ENCODE results near the gene MX1. TPM values are rescaled to one million over a fixed set of nuclear protein-coding genes. Genes with fewer than 3 reads are reported as not detected.

The MX1 gene
- 100 to 1,000 TPM in 1 of 2 donors, 10 to 100 TPM in 1; 18.0 to 365 TPM for total RNA-seq

- Mint-ChIP-seq H3K27ac (peak within 1 kb of the TSS; percentile 93 to 100), H3K9me3 (peaks cover 0 to 4% of the 10 kb centered on the region in 2 donors), H3K36me3 (peaks cover 0 to 54% of the 10 kb centered on the region in 2 donors)
- DNase-seq (ENCODE audit: low spot score in 2 of 2) (peak; percentile 85 to 94), ATAC-seq (peak; percentile 96 to 99)
These were observed at the start of gene MX1 for GRCh38 chr21:41425954-41426675. MX1 (plus strand) TSS chr21:41426239; CDS start chr21:41432071, 5,832 bp downstream.

GRCh38 chr21:41377715-41378114 lies 48.3 kb upstream of the MX1 start:
- no peak for ATAC-seq
- DNase-seq (ENCODE audit: low spot score in 2 of 2) = no peak
- H3K27ac Mint-ChIP-seq = peak overlapping the region; percentile 2 to 43
- no peaks in the 10 kb centered on the region for H3K9me3 Mint-ChIP-seq
- peaks cover 0 to 15% of the 10 kb centered on the region in 2 donors for H3K36me3 Mint-ChIP-seq

GRCh38 chr21:41378849-41379248 lies 47.2 kb upstream of the MX1 start:
- H3K27ac Mint-ChIP-seq = no peak overlapping the region
- H3K9me3 Mint-ChIP-seq = no peaks in the 10 kb centered on the region
- DNase-seq (ENCODE audit: low spot score in 2 of 2) (no peak), ATAC-seq (no peak)
- H3K36me3 Mint-ChIP-seq = peaks cover 0 to 15% of the 10 kb centered on the region in 2 donors

- Mint-ChIP-seq H3K36me3 (peaks cover 0 to 12% of the 10 kb centered on the region in 2 donors), H3K9me3 (no peaks in the 10 kb centered on the region), H3K27ac (peak overlapping the region in 1 of 2 donors; percentile 74)
- no peak for DNase-seq (ENCODE audit: low spot score in 2 of 2)
- ATAC-seq = no peak
These were observed 46.1 kb upstream of the MX1 start for GRCh38 chr21:41379901-41380300.

GRCh38 chr21:41381731-41382130 lies 44.3 kb upstream of the MX1 start:
- Mint-ChIP-seq H3K36me3 (peaks cover 0 to 9% of the 10 kb centered on the region in 2 donors), H3K9me3 (no peaks in the 10 kb centered on the region), H3K27ac (no peak overlapping the region)
- DNase-seq (ENCODE audit: low spot score in 2 of 2) (no peak), ATAC-seq (no peak)

GRCh38 chr21:41387042-41387819 lies 38.8 kb upstream of the MX1 start:
- no peak for DNase-seq (ENCODE audit: low spot score in 2 of 2)
- Mint-ChIP-seq H3K27ac (peak overlapping the region; percentile 12 to 32), H3K9me3 (no peaks in the 10 kb centered on the region), H3K36me3 (peaks cover 0 to 6% of the 10 kb centered on the region in 2 donors)
- ATAC-seq = no peak

GRCh38 chr21:41387824-41388223 lies 38.2 kb upstream of the MX1 start:
- ATAC-seq (no peak), DNase-seq (ENCODE audit: low spot score in 2 of 2) (no peak)
- Mint-ChIP-seq H3K9me3 (no peaks in the 10 kb centered on the region), H3K27ac (peak overlapping the region; percentile 12 to 63), H3K36me3 (peaks cover 0 to 6% of the 10 kb centered on the region in 2 donors)

- DNase-seq (ENCODE audit: low spot score in 2 of 2) = no peak
- peak overlapping the region in 1 of 2 donors; percentile 63 for H3K27ac Mint-ChIP-seq
- no peak for ATAC-seq
- peaks cover 0 to 6% of the 10 kb centered on the region in 2 donors for H3K36me3 Mint-ChIP-seq
- no peaks in the 10 kb centered on the region for H3K9me3 Mint-ChIP-seq
These were observed 37.8 kb upstream of the MX1 start for GRCh38 chr21:41388259-41388658.

GRCh38 chr21:41390043-41390639 lies 35.9 kb upstream of the MX1 start:
- DNase-seq (ENCODE audit: low spot score in 2 of 2) (no peak), ATAC-seq (no peak)
- Mint-ChIP-seq H3K9me3 (no peaks in the 10 kb centered on the region), H3K36me3 (peaks cover 2 to 6% of the 10 kb centered on the region in 2 donors), H3K27ac (peak overlapping the region; percentile 25 to 67)

GRCh38 chr21:41393876-41394465 lies 32.1 kb upstream of the MX1 start:
- H3K36me3 Mint-ChIP-seq = peaks cover 0 to 12% of the 10 kb centered on the region in 2 donors
- ATAC-seq = no peak
- no peak for DNase-seq (ENCODE audit: low spot score in 2 of 2)
- peak overlapping the region in 1 of 2 donors; percentile 33 for H3K27ac Mint-ChIP-seq
- no peaks in the 10 kb centered on the region for H3K9me3 Mint-ChIP-seq

- ATAC-seq = no peak
- H3K27ac Mint-ChIP-seq = peak overlapping the region; percentile 56 to 78
- H3K36me3 Mint-ChIP-seq = peaks cover 5 to 32% of the 10 kb centered on the region in 2 donors
- H3K9me3 Mint-ChIP-seq = no peaks in the 10 kb centered on the region
- DNase-seq (ENCODE audit: low spot score in 2 of 2) = no peak
These were observed 29.4 kb upstream of the MX1 start for GRCh38 chr21:41396558-41397075.

- peaks cover 5 to 33% of the 10 kb centered on the region in 2 donors for H3K36me3 Mint-ChIP-seq
- peak overlapping the region; percentile 56 to 58 for H3K27ac Mint-ChIP-seq
- no peaks in the 10 kb centered on the region for H3K9me3 Mint-ChIP-seq
- DNase-seq (ENCODE audit: low spot score in 2 of 2) = no peak
- no peak for ATAC-seq
These were observed 28.6 kb upstream of the MX1 start for GRCh38 chr21:41397471-41397891.

GRCh38 chr21:41398251-41398650 lies 27.8 kb upstream of the MX1 start:
- DNase-seq (ENCODE audit: low spot score in 2 of 2) (no peak), ATAC-seq (no peak)
- peaks cover 7 to 33% of the 10 kb centered on the region in 2 donors for H3K36me3 Mint-ChIP-seq
- H3K9me3 Mint-ChIP-seq = no peaks in the 10 kb centered on the region
- no peak overlapping the region for H3K27ac Mint-ChIP-seq

GRCh38 chr21:41398831-41399230 lies 27.2 kb upstream of the MX1 start:
- Mint-ChIP-seq H3K9me3 (no peaks in the 10 kb centered on the region), H3K36me3 (peaks cover 9 to 33% of the 10 kb centered on the region in 2 donors), H3K27ac (no peak overlapping the region)
- ATAC-seq (no peak), DNase-seq (ENCODE audit: low spot score in 2 of 2) (no peak)

- Mint-ChIP-seq H3K9me3 (no peaks in the 10 kb centered on the region), H3K36me3 (peaks cover 9 to 33% of the 10 kb centered on the region in 2 donors), H3K27ac (peak overlapping the region in 1 of 2 donors; percentile 11)
- DNase-seq (ENCODE audit: low spot score in 2 of 2) (no peak), ATAC-seq (no peak)
These were observed 26.7 kb upstream of the MX1 start for GRCh38 chr21:41399246-41399800.

- DNase-seq (ENCODE audit: low spot score in 2 of 2) (no peak), ATAC-seq (no peak)
- Mint-ChIP-seq H3K27ac (no peak overlapping the region), H3K9me3 (no peaks in the 10 kb centered on the region), H3K36me3 (peaks cover 9 to 26% of the 10 kb centered on the region in 2 donors)
These were observed 23.8 kb upstream of the MX1 start for GRCh38 chr21:41402231-41402630.

All from activated naive CD4-positive, alpha-beta T cell treated with anti-CD3 and anti-CD28 coated beads, Interleukin-2, amount 50 U/mL, for 72 hours (primary cell).